K562 (cell line): Measurements from ENCODE around the gene MAD1L1. TPM values are rescaled to one million over a fixed set of nuclear protein-coding genes. Genes with fewer than 3 reads are reported as not detected.

Experiments
- ATAC-seq: fragments of 200-7000 bp; cut with Tn5 transposase; 3 replicates; pipeline ENCODE4 v1.9.1; 2020; ENCODE audit warnings: moderate library complexity
- BruUV-seq: library from RNA; stranded (reverse); fragments of 400-500 nt; replicated peaks from 2 replicates; lab custom pipeline; 2021; lab: Mats Ljungman, UMichigan
- CTCF ChIA-PET: fragments of 300-600 bp; formaldehyde crosslinking; extraction: SDS; loops from one replicate; lab custom pipeline; 2021; ENCODE audit warnings: low intra/inter-chr PET ratio; lab: Yijun Ruan, JAX
- POLR2A ChIA-PET: fragments of 300-600, 350-650 bp; sonication (Branson Sonifier 250); formaldehyde crosslinking; extraction: SDS; loops from one replicate; lab custom pipeline; 2021; ENCODE audit warnings: antibody characterized with exemption, inconsistent platforms; lab: Yijun Ruan, JAX
- DNase-seq, 4 experiments: peaks; one replicate each; pipeline versions ENCODE4 v3.0.0 to v3.0.0-alpha.2; 2011 to 2018; ENCODE audit warnings: low spot score in 3 of 4, mixed read lengths in 3 of 4; ENCODE audit errors: extremely low read depth in 1 of 4
- FAIRE-seq: peaks from 2 replicates; lab custom pipeline; 2011; peaks lifted over from hg19 to GRCh38; lab: Jason Lieb, UNC
- H2AFZ ChIP-seq: 2 replicates; pipeline ENCODE4 v1.6.0; 2011; ENCODE audit warnings: low read depth, low read length, control low read depth, inconsistent platforms
- H3K27ac ChIP-seq: fragments of 200-600 bp; 3 replicates; pipeline ENCODE4 v1.8.0; 2011; ENCODE audit warnings: low read depth, mild to moderate bottlenecking, control low read depth, inconsistent platforms, low read length, moderate library complexity, mixed read lengths; ENCODE audit errors: extremely low read depth
- H3K27me3 ChIP-seq, 2 experiments: fragments of 300-600 bp in 1 of 2; 2 replicates in 1 of 2; 3 replicates in 1 of 2; pipeline versions ENCODE4 v1.6.0 to v1.8.0; 2011; ENCODE audit warnings: inconsistent platforms in 2 of 2, low read length in 2 of 2, mild to moderate bottlenecking in 1 of 2, mixed read lengths in 1 of 2, moderate library complexity in 1 of 2; ENCODE audit not compliant: control insufficient read depth in 2 of 2, insufficient read depth in 2 of 2
- H3K36me3 ChIP-seq: fragments of 300-600 bp; 3 replicates; pipeline ENCODE4 v1.8.0; 2011; ENCODE audit warnings: mild to moderate bottlenecking, low read length, inconsistent platforms; ENCODE audit not compliant: control insufficient read depth, insufficient read depth
- H3K4me1 ChIP-seq, 2 experiments: fragments of 200-600 bp in 1 of 2; replicated peaks in 1 of 2; 2 replicates in 1 of 2; 3 replicates in 1 of 2; pipeline versions ENCODE4 v1.5.1 to v1.8.0; 2011; ENCODE audit warnings: inconsistent platforms in 2 of 2, low read length in 2 of 2, mild to moderate bottlenecking in 1 of 2, mixed read lengths in 1 of 2, moderate library complexity in 1 of 2; ENCODE audit not compliant: control insufficient read depth in 2 of 2, insufficient read depth in 2 of 2
- H3K4me2 ChIP-seq: 2 replicates; pipeline ENCODE4 v1.6.1; 2011; ENCODE audit warnings: low read length, control low read depth, inconsistent platforms, mixed read lengths; ENCODE audit not compliant: insufficient read depth
- H3K4me3 ChIP-seq: fragments of 200-600 bp; sonication (generic), shearing (Covaris generic); 2 replicates; pipeline ENCODE4 v1.5.1; 2016; ENCODE audit warnings: control low read depth, inconsistent platforms
- H3K79me2 ChIP-seq: fragments of 200-600 bp; 3 replicates; pipeline ENCODE4 v1.8.0; 2011; ENCODE audit warnings: low read length, inconsistent platforms; ENCODE audit not compliant: control insufficient read depth, insufficient read depth
- H3K9ac ChIP-seq, 2 experiments: 2 replicates each; pipeline versions ENCODE4 v1.6.0 to v1.6.1; 2011; ENCODE audit warnings: low read depth in 2 of 2, low read length in 2 of 2, control low read depth in 1 of 2, inconsistent platforms in 1 of 2, mild to moderate bottlenecking in 1 of 2, mixed read lengths in 1 of 2; ENCODE audit not compliant: insufficient read depth in 1 of 2
- H3K9me1 ChIP-seq: one replicate; pipeline ENCODE4 v1.6.0; 2011; ENCODE audit warnings: inconsistent platforms, mild to moderate bottlenecking, low read length, moderate library complexity; ENCODE audit not compliant: control insufficient read depth, insufficient read depth
- H3K9me3 ChIP-seq: replicated peaks from 2 replicates; pipeline ENCODE4 v1.5.1; 2011; ENCODE audit warnings: low read depth, low read length, inconsistent platforms; ENCODE audit not compliant: control insufficient read depth, insufficient read depth
- H4K20me1 ChIP-seq: replicated peaks from 2 replicates; pipeline ENCODE4 v1.6.1; 2011; ENCODE audit warnings: low read length, inconsistent platforms, mixed read lengths; ENCODE audit not compliant: control insufficient read depth, insufficient read depth
- BRD4 ChIP-seq: fragments of 200-600 bp; sonication (generic); IDR thresholded peaks from 2 replicates; pipeline ENCODE4 v1.6.1; 2017; ENCODE audit warnings: inconsistent platforms
- CTCFL ChIP-seq: IDR thresholded peaks from 2 replicates; pipeline ENCODE4 v1.6.1; 2011; ENCODE audit warnings: borderline replicate concordance, low read depth, mild to moderate bottlenecking, moderate library complexity, low read length; ENCODE audit not compliant: insufficient read depth, poor library complexity, severe bottlenecking
- E2F6 ChIP-seq, 2 experiments: IDR thresholded peaks; 2 replicates each; pipeline ENCODE4 v1.6.1; 2011; ENCODE audit warnings: borderline replicate concordance in 1 of 2, control low read depth in 1 of 2, low read depth in 1 of 2, low read length in 1 of 2, mild to moderate bottlenecking in 1 of 2, mixed read lengths in 1 of 2, moderate library complexity in 1 of 2; ENCODE audit not compliant: insufficient read depth in 1 of 2, insufficient read length in 1 of 2, poor library complexity in 1 of 2, severe bottlenecking in 1 of 2; ENCODE audit errors: extremely low read depth in 1 of 2
- HMGN3 ChIP-seq: IDR thresholded peaks from 2 replicates; pipeline ENCODE4 v1.6.1; 2011; ENCODE audit warnings: borderline replicate concordance, low read depth, mild to moderate bottlenecking, mixed read lengths, low read length; ENCODE audit not compliant: insufficient read length; ENCODE audit errors: extremely low read depth
- HNRNPUL1 ChIP-seq: fragments of 200-400 bp; formaldehyde crosslinking; IDR thresholded peaks from 2 replicates; pipeline ENCODE4 v1.6.1; 2017; ENCODE audit warnings: low read length
- KAT2B ChIP-seq: IDR thresholded peaks from one replicate; pipeline ENCODE4 v1.6.1; 2012; ENCODE audit warnings: low read depth, mild to moderate bottlenecking, control low read depth, inconsistent platforms, low read length, moderate library complexity
- KAT7 ChIP-seq: sonication (generic); formaldehyde crosslinking; IDR thresholded peaks from 2 replicates; pipeline ENCODE4 v1.8.0; 2022; ENCODE audit warnings: missing genetic modification reagents, mild to moderate bottlenecking, borderline replicate concordance
- PRMT5 ChIP-seq: sonication (generic); formaldehyde crosslinking; IDR thresholded peaks from 2 replicates; pipeline ENCODE4 v1.5.0; 2020; ENCODE audit warnings: missing genetic modification reagents
- ZNF134 ChIP-seq: fragments of 250-450 bp; sonication (Bioruptor Pico); conservative IDR thresholded peaks from 2 replicates; pipeline ENCODE4 v1.4.0; 2020
- whole genome bisulfite sequencing: fragments of 100-300 bp; shearing (Covaris generic); methylation state at CpG from one replicate; pipeline ENCODE4 v1.1.6; 2016; ENCODE audit warnings: low coverage, mixed read lengths; ENCODE audit not compliant: insufficient coverage; ENCODE audit errors: missing lambda C conversion rate; 5-methylcytosine and 5-hydroxymethylcytosine counted together
- in situ Hi-C: fragments of 300-500 bp; cut with MboI; formaldehyde crosslinking; loops from 4 replicates; pipeline ENCODE4 v1.15.0; 2018; ENCODE audit warnings: inconsistent platforms, mixed read lengths
- intact Hi-C: fragments of 100-400 bp; cut with micrococcal nuclease; formaldehyde crosslinking; loops from 2 replicates; pipeline ENCODE4 v1.14.2; 2022
- polyA plus RNA-seq, 8 experiments: library from polyadenylated mRNA; depleted of rRNA in 4 of 8; stranded (reverse) in 5 of 8; unstranded in 3 of 8; fragments of >200 nt; fragmentation: Nextera tagmentation in 2 of 8; fragmentation: Illumina TruSeq in 1 of 8; extraction: Ambion mirVana in 2 of 8; extraction: Trizol in 1 of 8; gene quantifications; 2 replicates each; pipeline versions ENCODE4 v1.2.1 to v1.2.3, GENCODE V29; 2011 to 2014; ENCODE audit warnings: inconsistent platforms in 1 of 8, missing spikeins in 1 of 8
- total RNA-seq, 7 experiments: library from RNA; depleted of rRNA in 6 of 7; stranded (reverse); fragments of >200 nt in 6 of 7; fragmentation: Illumina TruSeq in 2 of 7; extraction: Trizol in 2 of 7; gene quantifications; 2 replicates each; pipeline versions ENCODE4 v1.2.1 to v1.2.3, GENCODE V29; 2011 to 2021; ENCODE audit warnings: low replicate concordance in 1 of 7

Gene MAD1L1
- total and polyA plus RNA-seq, 9 of the 15 experiments (the other 6 are each of a cell fraction or from before 2014, with no cell fraction given): 1.7 to 89.7 (median 18.0) TPM

- Histone ChIP-seq H3K27me3 (no peaks in the 10 kb centered on the region), H3K4me2 (peak overlapping the region; percentile 61), H3K9me3 (no peaks in the 10 kb centered on the region), H3K9ac (peak overlapping the region; percentile 27 to 87; a peak in 3 of 4 replicates), H3K4me3 (no peak overlapping the region), H3K9me1 (peaks cover under 1% of the 10 kb centered on the region), H3K79me2 (no peaks in the 10 kb centered on the region), H3K27ac (peak overlapping the region; percentile 64), H3K4me1 (peaks cover 15 to 74% of the 10 kb centered on the region in 2 experiments), H4K20me1 (0 out of 2 replicates have a peak, but pooled peaks cover 3% of the 10 kb centered on the region), H3K36me3 (peaks cover 4% of the 10 kb centered on the region; the same call in 2 of the 3 replicates), H2AFZ (peak overlapping the region; percentile 10; the same call in 1 of the 2 replicates)
- WGBS: 36% methylated on average over 5 of the region's 6 CpGs
- intact Hi-C loops (no loop called here), in situ Hi-C loops (no loop called here)
- no TSS peak for BruUV-seq
- ChIA-PET CTCF (interaction anchor here (0.6 kb wide), 1 partner anchor 457 kb away, joined by 3 read pairs; no protein-coding TSS in a partner anchor), POLR2A (no interaction called here)
- FAIRE-seq: no peak
- ATAC-seq: no peak; the same call in 2 of the 3 replicates
- no peak for DNase-seq
- TF ChIP-seq HMGN3 (no peak), KAT7 (CRISPR knock-in tag) (no peak), CTCFL (no peak), HNRNPUL1 (no peak), PRMT5 (CRISPR knock-in tag) (no peak), KAT2B (no peak), E2F6 (IDR thresholded peaks at IDR 0.05; ENCODE audit: borderline replicate concordance in 1 of 2, extremely low read depth in 1 of 2, insufficient read depth in 1 of 2, insufficient read length in 1 of 2, low read depth in 1 of 2, low read length in 1 of 2, poor library complexity in 1 of 2, severe bottlenecking in 1 of 2) (peak in 1 of 2 experiments; percentile 66), ZNF134 (no peak), BRD4 (no peak)
These were observed 152.7 kb downstream of the MAD1L1 start for GRCh38 chr7:2080060-2080387.
